Activated CD4-positive, alpha-beta T cell treated with anti-CD3 and anti-CD28 coated beads for 36 hours (primary cell): ENCODE results near the gene TCF7. TPM values are rescaled to one million over a fixed set of nuclear protein-coding genes. Genes with fewer than 3 reads are reported as not detected.

Experiments
- ATAC-seq: fragments of 200-7000 bp; cut with Tn5 transposase; one replicate; pipeline ENCODE4 v1.10.0; 2021; ENCODE audit warnings: mild to moderate bottlenecking, moderate library complexity
- CTCF ChIA-PET: fragments of 350-600 bp; sonication (Branson Sonifier 250); formaldehyde crosslinking; loops from one replicate; lab custom pipeline; 2021; ENCODE audit warnings: antibody characterized with exemption; lab: Charles Lee
- POLR2A ChIA-PET: fragments of 350-600 bp; sonication (Branson Sonifier 250); formaldehyde crosslinking; loops from one replicate; lab custom pipeline; 2021; ENCODE audit warnings: antibody characterized with exemption, inconsistent platforms; lab: Charles Lee
- DNase-seq: peaks from one replicate; pipeline ENCODE4 v3.0.0-alpha.2; 2020
- H3K27ac Mint-ChIP-seq: one replicate; pipeline ENCODE4 v1.8.0; 2021; ENCODE audit warnings: mixed read lengths
- H3K27me3 Mint-ChIP-seq: one replicate; pipeline ENCODE4 v1.8.0; 2021; ENCODE audit warnings: mixed read lengths
- H3K36me3 Mint-ChIP-seq: one replicate; pipeline ENCODE4 v1.8.0; 2021; ENCODE audit warnings: low read depth, mixed read lengths
- H3K4me1 Mint-ChIP-seq: one replicate; pipeline ENCODE4 v1.8.0; 2021; ENCODE audit warnings: mixed read lengths
- H3K4me3 Mint-ChIP-seq: one replicate; pipeline ENCODE4 v1.8.0; 2021; ENCODE audit warnings: mild to moderate bottlenecking, moderate library complexity, mixed read lengths
- H3K9me3 Mint-ChIP-seq: one replicate; pipeline ENCODE4 v1.8.0; 2021; ENCODE audit warnings: low read depth, mixed read lengths
- intact Hi-C, 2 experiments: fragments of 100-400 bp; cut with DNase I in 1 of 2; cut with micrococcal nuclease in 1 of 2; formaldehyde crosslinking; loops; one replicate each; pipeline versions ENCODE4 v1.14.2 to v1.15.1; 2022 to 2024; cut with DNase I, micrococcal nuclease
- total RNA-seq, 2 experiments: library from RNA; stranded (reverse); gene quantifications; one replicate each; pipeline ENCODE4 v1.2.3, GENCODE V29; 2021

Gene TCF7
- total RNA-seq, 2 experiments from 2014 or later: 94.8 to 117 TPM

- H3K4me1 Mint-ChIP-seq: peaks cover 79% of the 10 kb centered on the region
- H3K36me3 Mint-ChIP-seq: peaks cover 65% of the 10 kb centered on the region
- intact Hi-C loops: loop anchor here in 1 of 2 experiments (5.0 kb wide), 1 partner anchor 58 kb away; the partner anchor contains the start of gene SKP1
- H3K27me3 Mint-ChIP-seq: no peaks in the 10 kb centered on the region
- ChIA-PET CTCF (interaction anchor here (0.9 to 12.0 kb wide), 6 partner anchors 9 to 79 kb away, joined by 3 to 109 read pairs (median 10); no protein-coding TSS in a partner anchor), POLR2A (interaction anchor here (1.6 to 2.5 kb wide), 3 partner anchors 10 to 19 kb away, joined by 5 to 6 read pairs (median 5); no protein-coding TSS in a partner anchor)
- ATAC-seq: peak; percentile 11
- DNase-seq: peak; percentile 57
- peak overlapping the region; percentile 78 for H3K4me3 Mint-ChIP-seq
- H3K9me3 Mint-ChIP-seq: no peaks in the 10 kb centered on the region
- peak overlapping the region; percentile 86 for H3K27ac Mint-ChIP-seq
Observed at GRCh38 chr5:134119720-134120119, 5.2 kb downstream of the TCF7 start.

GRCh38 chr5:134120386-134121138 is 6.1 kb downstream of the TCF7 start:
- peak overlapping the region; percentile 86 for H3K27ac Mint-ChIP-seq
- POLR2A ChIA-PET: interaction anchor here (0.8 to 2.5 kb wide), 3 partner anchors 13 to 42 kb away, joined by 5 to 7 read pairs (median 5); no protein-coding TSS in a partner anchor

GRCh38 chr5:134122530-134122929 is 8.0 kb downstream of the TCF7 start:
- H3K4me1 Mint-ChIP-seq: peaks cover 96% of the 10 kb centered on the region
- ATAC-seq (peak; percentile 9), DNase-seq (no peak)
- H3K36me3 Mint-ChIP-seq: peaks cover 63% of the 10 kb centered on the region
- H3K27me3 Mint-ChIP-seq: no peaks in the 10 kb centered on the region
- CTCF ChIA-PET: interaction anchor here (2.6 to 8.5 kb wide), 3 partner anchors 17 to 22 kb away, joined by 18 to 73 read pairs (median 37); no protein-coding TSS in a partner anchor
- POLR2A ChIA-PET: no interaction called here
- intact Hi-C loops: no loop called here
- H3K9me3 Mint-ChIP-seq: no peaks in the 10 kb centered on the region
- peak overlapping the region; percentile 91 for H3K27ac Mint-ChIP-seq
- peak overlapping the region; percentile 41 for H3K4me3 Mint-ChIP-seq

More at GRCh38 chr5:134120386-134121138, 6.1 kb downstream of the TCF7 start:
- Mint-ChIP-seq H3K4me1 (peaks cover 87% of the 10 kb centered on the region), H3K4me3 (peak overlapping the region; percentile 78), H3K27me3 (no peaks in the 10 kb centered on the region), H3K9me3 (no peaks in the 10 kb centered on the region), H3K36me3 (peaks cover 72% of the 10 kb centered on the region)
- ATAC-seq (no peak), DNase-seq (no peak)
- CTCF ChIA-PET: interaction anchor here (0.7 to 12.0 kb wide), 5 partner anchors 8 to 80 kb away, joined by 3 to 109 read pairs (median 4); no protein-coding TSS in a partner anchor
- intact Hi-C loops: no loop called here

GRCh38 chr5:134123360-134123759 is 8.9 kb downstream of the TCF7 start:
- Mint-ChIP-seq H3K4me3 (peak overlapping the region; percentile 46), H3K4me1 (peaks cover 96% of the 10 kb centered on the region), H3K9me3 (no peaks in the 10 kb centered on the region), H3K36me3 (peaks cover 62% of the 10 kb centered on the region), H3K27me3 (no peaks in the 10 kb centered on the region), H3K27ac (peak overlapping the region; percentile 91)
- DNase-seq: no peak
- intact Hi-C loops: no loop called here
- ATAC-seq: no peak
- ChIA-PET POLR2A (no interaction called here), CTCF (interaction anchor here (0.7 to 10.3 kb wide), 4 partner anchors 9 to 143 kb away, joined by 3 to 92 read pairs (median 46); partner anchors contain the start of gene TCF7)

- Mint-ChIP-seq H3K27ac (peak overlapping the region; percentile 91), H3K4me3 (peak overlapping the region; percentile 52), H3K36me3 (peaks cover 66% of the 10 kb centered on the region), H3K4me1 (peaks cover 100% of the 10 kb centered on the region), H3K27me3 (no peaks in the 10 kb centered on the region), H3K9me3 (no peaks in the 10 kb centered on the region)
- ChIA-PET POLR2A (interaction anchor here (0.5 to 1.5 kb wide), 8 partner anchors 9 to 473 kb away, joined by 3 to 7 read pairs (median 3); no protein-coding TSS in a partner anchor), CTCF (interaction anchor here (0.6 to 10.3 kb wide), 10 partner anchors 11 to 98 kb away, joined by 3 to 92 read pairs (median 4); partner anchors contain the start of gene TCF7)
- peak; percentile 58 for DNase-seq
- ATAC-seq: peak; percentile 7
- intact Hi-C loops: loop anchor here in 1 of 2 experiments (1.0 kb wide), 1 partner anchor 9 kb away; no protein-coding TSS in a partner anchor
Observed at GRCh38 chr5:134124289-134125038, 10.0 kb downstream of the TCF7 start.

GRCh38 chr5:134125039-134126015 is 10.8 kb downstream of the TCF7 start:
- intact Hi-C loops: no loop called here
- Mint-ChIP-seq H3K4me3 (peak overlapping the region; percentile 52), H3K9me3 (no peaks in the 10 kb centered on the region), H3K27me3 (no peaks in the 10 kb centered on the region), H3K4me1 (peaks cover 100% of the 10 kb centered on the region), H3K27ac (peak overlapping the region; percentile 91), H3K36me3 (peaks cover 59% of the 10 kb centered on the region)
- DNase-seq: peak; percentile 54
- POLR2A ChIA-PET: interaction anchor here (0.5 to 1.5 kb wide), 10 partner anchors 9 to 473 kb away, joined by 3 to 7 read pairs (median 3); no protein-coding TSS in a partner anchor
- ATAC-seq: no peak
- CTCF ChIA-PET: interaction anchor here (0.8 to 10.3 kb wide), 11 partner anchors 11 to 99 kb away, joined by 3 to 92 read pairs (median 5); partner anchors contain the start of gene TCF7

GRCh38 chr5:134127376-134127861 is 12.9 kb downstream of the TCF7 start:
- ATAC-seq (peak; percentile 34), DNase-seq (peak; percentile 76)
- CTCF ChIA-PET: interaction anchor here (0.6 to 10.3 kb wide), 7 partner anchors 12 to 87 kb away, joined by 3 to 92 read pairs (median 29); partner anchors contain the start of gene TCF7
- Mint-ChIP-seq H3K36me3 (peaks cover 53% of the 10 kb centered on the region), H3K4me1 (peaks cover 100% of the 10 kb centered on the region), H3K9me3 (no peaks in the 10 kb centered on the region), H3K4me3 (peak overlapping the region; percentile 53), H3K27ac (peak overlapping the region; percentile 91), H3K27me3 (no peaks in the 10 kb centered on the region)
- POLR2A ChIA-PET: interaction anchor here (0.6 to 1.4 kb wide), 4 partner anchors 9 to 26 kb away, joined by 3 to 9 read pairs (median 4); no protein-coding TSS in a partner anchor
- intact Hi-C loops: loop anchor here in 1 of 2 experiments (1.0 kb wide), 1 partner anchor 9 kb away; no protein-coding TSS in a partner anchor

GRCh38 chr5:134127988-134128647 is 13.6 kb downstream of the TCF7 start:
- intact Hi-C loops: loop anchor here in 1 of 2 experiments (1.0 kb wide), 1 partner anchor 10 kb away; no protein-coding TSS in a partner anchor
- ChIA-PET POLR2A (interaction anchor here (0.9 to 1.7 kb wide), 3 partner anchors 11 to 14 kb away, joined by 3 to 9 read pairs (median 5); no protein-coding TSS in a partner anchor), CTCF (interaction anchor here (1.0 to 10.3 kb wide), 8 partner anchors 8 to 88 kb away, joined by 3 to 92 read pairs (median 16); partner anchors contain the start of gene TCF7)
- Mint-ChIP-seq H3K9me3 (no peaks in the 10 kb centered on the region), H3K27ac (peak overlapping the region; percentile 91), H3K27me3 (no peaks in the 10 kb centered on the region), H3K4me1 (peaks cover 100% of the 10 kb centered on the region), H3K36me3 (peaks cover 57% of the 10 kb centered on the region), H3K4me3 (peak overlapping the region; percentile 53)
- DNase-seq: peak; percentile 66
- no peak for ATAC-seq

GRCh38 chr5:134128648-134128995 is 14.1 kb downstream of the TCF7 start:
- CTCF ChIA-PET: interaction anchor here (1.0 to 10.3 kb wide), 9 partner anchors 9 to 88 kb away, joined by 3 to 92 read pairs (median 4); partner anchors contain the start of gene TCF7
- Mint-ChIP-seq H3K4me1 (peaks cover 100% of the 10 kb centered on the region), H3K27ac (peak overlapping the region; percentile 91), H3K4me3 (peak overlapping the region; percentile 53), H3K36me3 (peaks cover 53% of the 10 kb centered on the region), H3K27me3 (no peaks in the 10 kb centered on the region), H3K9me3 (no peaks in the 10 kb centered on the region)
- intact Hi-C loops: no loop called here
- no peak for DNase-seq
- POLR2A ChIA-PET: interaction anchor here (0.9 to 1.7 kb wide), 5 partner anchors 9 to 17 kb away, joined by 3 to 9 read pairs (median 5); no protein-coding TSS in a partner anchor
- no peak for ATAC-seq
